SK-N-MC (cell line): ENCODE data around the gene RGS10.

Experiments
- EZH2 ChIP-seq: fragments of 200-600 bp; sonication (generic); IDR thresholded peaks from one replicate; pipeline ENCODE4 v1.6.1; 2017; ENCODE audit warnings: antibody characterized with exemption
- FOXP2 ChIP-seq: optimal IDR thresholded peaks from 2 replicates; pipeline ENCODE3; 2011; ENCODE audit warnings: mild to moderate bottlenecking, moderate library complexity; ENCODE audit not compliant: insufficient read depth; ENCODE audit errors: extremely low read length, control extremely low read depth
- POLR2AphosphoS5 ChIP-seq: IDR thresholded peaks from 2 replicates; pipeline ENCODE4 v1.6.1; 2012; ENCODE audit warnings: mild to moderate bottlenecking, low read depth, low read length, borderline replicate concordance

DNA sequence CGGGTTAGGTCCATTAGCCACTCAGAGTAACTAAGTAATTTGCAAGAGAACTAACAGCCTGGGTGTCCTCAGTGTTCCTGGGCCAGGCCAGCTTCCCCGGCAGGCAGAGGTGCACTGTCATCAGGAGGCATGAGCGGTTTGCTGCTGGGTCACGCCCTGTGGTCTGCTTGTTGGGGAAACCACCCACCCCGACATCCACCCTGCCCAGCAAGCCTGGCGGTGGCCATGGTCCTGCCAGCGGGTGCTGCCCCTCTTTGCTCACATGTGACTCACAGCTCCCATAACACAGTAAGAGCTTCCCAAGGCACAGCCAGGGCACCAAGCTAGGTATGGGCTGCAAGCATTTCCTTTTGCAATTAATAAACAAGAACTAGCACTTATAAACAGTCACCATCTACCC, 75.9 kb downstream of the RGS10 start:
- TF ChIP-seq POLR2AphosphoS5: no peak
- no peak for TF ChIP-seq EZH2
- TF ChIP-seq FOXP2: no peak
